Ovary (tissue), 9 donors: ENCODE data around the gene FMNL1. TPM values are rescaled to one million over a fixed set of nuclear protein-coding genes. Genes with fewer than 3 reads are reported as not detected.

Source experiments
- DNase-seq, 5 donors: peaks; one replicate each; pipeline ENCODE4 v3.0.0-alpha.2; 2019 to 2020
- H3K27ac ChIP-seq, 2 donors: fragments of 200-600 bp; one replicate each; pipeline versions ENCODE4 v1.5.1 to v1.8.0; 2019 to 2022
- H3K27me3 ChIP-seq: fragments of 200-600 bp; one replicate; pipeline ENCODE4 v1.8.0; 2022
- H3K36me3 ChIP-seq: fragments of 200-600 bp; sonication (generic); one replicate; pipeline ENCODE4 v1.5.1; 2019
- H3K4me1 ChIP-seq: one replicate; pipeline ENCODE4 v1.8.1; 2013; ENCODE audit warnings: mild to moderate bottlenecking, moderate library complexity; ENCODE audit not compliant: insufficient read depth
- H3K4me3 ChIP-seq: fragments of 200-600 bp; sonication (generic); one replicate; pipeline ENCODE4 v1.5.1; 2017
- H3K9me3 ChIP-seq, 2 donors: fragments of 200-600 bp in 1 of 2; sonication (generic) in 1 of 2; one replicate each; pipeline versions ENCODE4 v1.5.1 to v1.8.1; 2013 to 2019; ENCODE audit warnings: mild to moderate bottlenecking in 1 of 2, moderate library complexity in 1 of 2
- EP300 ChIP-seq: sonication (generic); formaldehyde crosslinking; IDR thresholded peaks from one replicate; pipeline ENCODE4 v1.6.1; 2017; ENCODE audit warnings: antibody characterized with exemption
- POLR2A ChIP-seq: fragments of 450-650 bp; IDR thresholded peaks from one replicate; pipeline ENCODE4 v1.6.1; 2017; ENCODE audit warnings: antibody characterized with exemption, mild to moderate bottlenecking, moderate library complexity
- WGBS, 3 donors: extraction: QIAGEN DNeasy Blood & Tissue Kit in 1 of 3; methylation state at CpG; one replicate each; pipeline versions ENCODE4 v1.1.5 to v1.1.7; 2013 to 2017; 5-methylcytosine and 5-hydroxymethylcytosine counted together
- intact Hi-C, 4 donors: fragments of 100-400 bp; cut with DNase I; formaldehyde crosslinking; loops; one replicate each; pipeline versions ENCODE4 v1.11.0 to v1.15.1; 2022 to 2023
- polyA plus RNA-seq, 2 donors: library from polyadenylated mRNA; stranded (reverse); fragments of 200-250 nt in 1 of 2; fragments of 350-450 nt in 1 of 2; fragmentation: Illumina TruSeq in 1 of 2; extraction: RNeasy Lipid Tissue Mini Kit (QIAGEN cat#74804) in 1 of 2; gene quantifications; one replicate each; pipeline ENCODE4 v1.2.3, GENCODE V29; 2013 to 2014
- total RNA-seq, 7 donors: library from RNA; depleted of rRNA in 2 of 7; stranded (reverse); fragments of >200 nt in 2 of 7; fragmentation: NEBNext Ultra II Directional in 3 of 7; extraction: Animal tissue kit (Norgen Biotek cat#: 25700) in 3 of 7; gene quantifications; one replicate each; pipeline versions ENCODE4 v1.1.0 to v1.2.4, GENCODE V29; 2016 to 2023
- TF ChIP-seq, protein P1 (sequence below), 3 donors: fragments of 450-650 bp in 2 of 3; fragments of 200-600 bp in 1 of 3; IDR thresholded peaks; one replicate each; pipeline versions ENCODE4 v1.5.1 to v1.8.0; 2016 to 2022; ENCODE audit warnings: antibody characterized with exemption in 3 of 3, mild to moderate bottlenecking in 1 of 3
- donor health status: DM: no; HTN: no; CAD: no; lungs with moderate emphysema.
- donor health status: DM: no; HTN: no; CAD: no.
- donor health status: Bipolar disorder and iron deficiency.
- donor health status: DM: yes; HTN: yes; CAD: no.
- donor health status: DM: no; HTN: no; CAD: no.
- donor health status: DM: yes; HTN: yes; CAD: no.

Gene FMNL1
- total and polyA plus RNA-seq, 9 donors = 2.1 to 24.0 (median 6.1) TPM

DNA sequence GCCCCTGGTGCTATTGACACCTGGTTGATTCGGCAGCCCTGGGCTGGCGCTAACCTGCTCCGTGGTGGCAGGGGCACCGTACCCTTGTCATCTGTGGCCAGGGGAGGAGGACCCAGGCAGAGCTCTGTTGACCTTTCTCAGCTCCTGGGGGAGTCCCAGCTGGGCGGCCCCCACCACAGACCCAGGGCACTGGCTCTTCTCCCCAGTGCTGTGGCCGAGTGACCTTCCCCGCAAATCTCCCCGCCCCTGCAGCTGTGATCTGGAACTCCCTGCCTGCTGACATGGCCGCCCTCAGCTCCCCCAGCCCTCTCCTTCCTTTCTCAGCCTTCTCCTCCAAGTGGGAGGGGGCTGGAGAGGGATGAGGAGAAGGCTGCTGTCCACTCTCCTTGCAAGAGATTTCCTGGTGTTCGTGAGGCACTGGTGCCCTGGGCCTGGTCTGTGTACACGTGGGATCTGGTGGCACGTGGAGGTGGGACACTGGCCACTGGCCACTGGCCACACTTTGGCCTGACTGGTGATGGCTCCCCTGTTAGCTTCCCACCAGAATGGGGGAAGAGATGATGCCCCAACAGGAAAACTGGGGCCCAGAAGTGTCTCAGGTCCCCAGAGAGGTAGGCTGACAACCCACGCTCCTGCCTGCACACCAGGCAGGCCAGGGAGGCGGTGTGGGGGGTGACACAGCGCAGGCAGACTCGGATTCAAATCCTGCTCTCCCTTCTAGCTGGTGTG, 8.2 kb downstream of the FMNL1 start:
- no peak for TF ChIP-seq EP300
- TF ChIP-seq, protein P1, sequence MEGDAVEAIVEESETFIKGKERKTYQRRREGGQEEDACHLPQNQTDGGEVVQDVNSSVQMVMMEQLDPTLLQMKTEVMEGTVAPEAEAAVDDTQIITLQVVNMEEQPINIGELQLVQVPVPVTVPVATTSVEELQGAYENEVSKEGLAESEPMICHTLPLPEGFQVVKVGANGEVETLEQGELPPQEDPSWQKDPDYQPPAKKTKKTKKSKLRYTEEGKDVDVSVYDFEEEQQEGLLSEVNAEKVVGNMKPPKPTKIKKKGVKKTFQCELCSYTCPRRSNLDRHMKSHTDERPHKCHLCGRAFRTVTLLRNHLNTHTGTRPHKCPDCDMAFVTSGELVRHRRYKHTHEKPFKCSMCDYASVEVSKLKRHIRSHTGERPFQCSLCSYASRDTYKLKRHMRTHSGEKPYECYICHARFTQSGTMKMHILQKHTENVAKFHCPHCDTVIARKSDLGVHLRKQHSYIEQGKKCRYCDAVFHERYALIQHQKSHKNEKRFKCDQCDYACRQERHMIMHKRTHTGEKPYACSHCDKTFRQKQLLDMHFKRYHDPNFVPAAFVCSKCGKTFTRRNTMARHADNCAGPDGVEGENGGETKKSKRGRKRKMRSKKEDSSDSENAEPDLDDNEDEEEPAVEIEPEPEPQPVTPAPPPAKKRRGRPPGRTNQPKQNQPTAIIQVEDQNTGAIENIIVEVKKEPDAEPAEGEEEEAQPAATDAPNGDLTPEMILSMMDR (IDR thresholded peaks at IDR 0.05) = no peak
- Histone ChIP-seq H3K36me3 (no peaks in the 10 kb centered on the region), H3K9me3 (no peaks in the 10 kb centered on the region), H3K4me1 (no peaks in the 10 kb centered on the region), H3K27ac (no peak overlapping the region), H3K27me3 (no peaks in the 10 kb centered on the region), H3K4me3 (no peak overlapping the region)
- WGBS, 3 donors = 71 to 79% (median 79%) methylated on average over 15 to 16 of the region's 16 CpGs
- intact Hi-C loops = loop anchor here in 3 of 4 donors (10.0 kb wide), 2 partner anchors 45 to 605 kb away; no protein-coding TSS in a partner anchor
- DNase-seq = no peak

DNA sequence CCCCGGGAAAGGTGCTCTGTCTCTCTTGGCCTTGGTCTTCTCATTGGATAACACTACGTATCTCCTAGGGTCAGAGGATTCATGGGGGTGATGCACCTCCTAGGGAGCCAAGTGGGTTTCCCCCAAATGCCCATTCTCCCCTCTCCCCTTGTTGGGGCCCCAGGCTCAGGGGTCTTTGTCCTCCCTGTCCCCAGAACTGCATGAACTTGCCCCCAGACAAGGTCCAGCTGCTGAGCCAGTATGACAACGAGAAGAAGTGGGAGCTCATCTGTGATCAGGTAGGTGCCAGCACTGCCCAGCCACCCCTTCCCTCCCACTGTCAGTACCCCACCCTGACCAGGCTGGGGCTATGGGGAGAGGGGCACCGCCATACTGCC, 8.7 kb downstream of the FMNL1 start:
- no peak overlapping the region for H3K27ac ChIP-seq
- H3K4me1 ChIP-seq = no peaks in the 10 kb centered on the region
- no peaks in the 10 kb centered on the region for H3K36me3 ChIP-seq
- TF ChIP-seq, protein P1 (IDR thresholded peaks at IDR 0.05) = no peak
- no peak for TF ChIP-seq POLR2A
- TF ChIP-seq EP300 = no peak
- intact Hi-C loops = no loop called here
- H3K9me3 ChIP-seq = no peaks in the 10 kb centered on the region
- H3K4me3 ChIP-seq = no peak overlapping the region
- H3K27me3 ChIP-seq = no peaks in the 10 kb centered on the region
- 85 to 93% (median 87%) methylated on average over 4 of the region's 4 CpGs for WGBS, 3 donors
- no peak for DNase-seq

DNA sequence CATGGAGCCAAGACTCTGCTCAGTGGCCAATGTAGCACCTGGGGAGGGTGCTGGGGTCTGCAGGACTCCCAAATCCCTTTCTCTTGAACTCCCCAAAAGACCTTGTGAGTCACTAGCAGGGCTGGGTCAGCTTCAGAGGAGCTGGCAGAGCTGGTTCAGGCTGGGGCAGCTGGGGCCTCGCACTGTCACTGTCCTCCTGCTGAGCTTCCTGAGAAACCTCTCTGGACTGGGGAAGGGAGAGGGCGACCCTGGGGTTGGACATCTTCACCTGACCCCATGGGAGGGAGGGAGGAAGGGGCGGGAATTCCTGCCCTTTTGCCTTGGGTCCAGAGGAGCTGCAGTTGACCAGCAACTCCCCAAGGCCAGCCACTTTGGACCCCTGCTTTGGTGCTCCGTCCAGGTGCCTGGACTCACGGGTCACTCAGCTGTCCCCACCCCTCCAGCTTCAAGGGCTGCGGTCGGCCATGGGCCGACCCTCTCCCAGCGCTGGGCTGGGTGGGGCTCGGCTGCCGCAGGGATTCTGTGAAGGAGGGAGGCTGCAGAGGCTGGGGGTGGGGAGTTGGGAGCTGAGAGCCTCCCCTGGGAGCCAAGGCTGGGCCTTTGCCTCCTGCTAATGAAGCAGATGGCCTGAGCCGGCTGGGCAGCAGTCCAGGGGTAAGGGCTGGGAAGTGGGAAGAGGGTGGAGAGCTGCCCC, 9.2 kb downstream of the FMNL1 start:
- no peak for TF ChIP-seq EP300
- TF ChIP-seq POLR2A = no peak
- TF ChIP-seq, protein P1 (IDR thresholded peaks at IDR 0.05) = no peak
- Histone ChIP-seq H3K9me3 (no peaks in the 10 kb centered on the region), H3K36me3 (no peaks in the 10 kb centered on the region), H3K4me3 (no peak overlapping the region), H3K27me3 (no peaks in the 10 kb centered on the region), H3K4me1 (no peaks in the 10 kb centered on the region), H3K27ac (no peak overlapping the region)
- 43 to 54% (median 52%) methylated on average over 5 to 12 of the region's 12 CpGs for WGBS, 3 donors
- DNase-seq = no peak
- intact Hi-C loops = no loop called here

DNA sequence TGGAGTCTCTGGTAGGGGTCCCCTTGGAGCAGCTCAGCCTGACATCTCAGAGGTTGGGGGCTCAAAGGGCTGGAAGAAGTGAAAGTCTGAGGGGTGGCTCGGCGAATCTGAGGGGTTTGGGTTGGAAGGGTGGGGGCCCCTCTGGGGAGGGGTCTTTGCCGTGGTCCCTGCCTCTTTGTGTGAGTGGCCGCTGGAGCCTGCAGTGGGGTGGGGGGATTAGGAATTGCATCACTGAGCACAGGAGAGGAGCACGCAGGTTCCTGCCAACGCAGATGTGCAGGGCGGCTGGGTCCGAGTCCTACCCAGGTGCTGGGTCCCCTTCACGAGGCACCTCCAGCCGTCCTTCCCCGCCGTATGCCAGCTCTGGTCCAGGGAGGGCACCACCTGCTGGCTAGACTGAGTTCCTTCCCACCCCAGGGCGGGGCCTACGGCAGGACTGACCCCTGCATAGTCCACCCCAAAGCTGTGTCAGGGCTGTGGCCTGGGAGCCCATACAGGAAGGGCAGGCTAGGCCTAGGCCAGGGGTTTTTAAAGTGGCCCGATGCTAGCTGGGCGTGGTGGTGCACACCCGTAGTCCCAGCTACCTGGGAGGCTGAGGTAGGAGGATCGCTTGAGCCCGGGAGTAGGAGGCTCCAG, 9.9 kb downstream of the FMNL1 start:
- no peaks in the 10 kb centered on the region for H3K9me3 ChIP-seq
- no peaks in the 10 kb centered on the region for H3K27me3 ChIP-seq
- H3K36me3 ChIP-seq = no peaks in the 10 kb centered on the region
- H3K27ac ChIP-seq = no peak overlapping the region
- WGBS, 3 donors = 74 to 82% (median 82%) methylated on average over 18 to 19 of the region's 19 CpGs
- no peak for TF ChIP-seq EP300
- no peak for TF ChIP-seq POLR2A
- TF ChIP-seq, protein P1 (IDR thresholded peaks at IDR 0.05) = no peak
- intact Hi-C loops = no loop called here
- H3K4me1 ChIP-seq = no peaks in the 10 kb centered on the region
- no peak overlapping the region for H3K4me3 ChIP-seq
- no peak for DNase-seq
